IMR-90 (cell line): ENCODE results near the gene TGM2. TPM values are rescaled to one million over a fixed set of nuclear protein-coding genes. Genes with fewer than 3 reads are reported as not detected.

ENCODE experiments used
- ATAC-seq: fragments of 200-7000 bp; cut with Tn5 transposase; 2 replicates; pipeline ENCODE4 v1.9.1; 2020; ENCODE audit warnings: low read depth, mild to moderate bottlenecking, moderate library complexity
- BruUV-seq: library from RNA; stranded (reverse); fragments of 400-500 nt; replicated peaks from 2 replicates; lab custom pipeline; 2021; lab: Mats Ljungman, UMichigan
- CTCF ChIA-PET: fragments of 300-600 bp; formaldehyde crosslinking; extraction: SDS; loops from one replicate; lab custom pipeline; 2021; ENCODE audit warnings: antibody characterized with exemption; lab: Yijun Ruan, JAX
- POLR2A ChIA-PET: fragments of 300-600 bp; sonication (Branson Sonifier 250); formaldehyde crosslinking; loops from one replicate; lab custom pipeline; 2022; ENCODE audit warnings: antibody characterized with exemption; ENCODE audit not compliant: unreplicated experiment; lab: Charles Lee
- DNase-seq: peaks from one replicate; pipeline ENCODE4 v3.0.0; 2013
- H2AFZ ChIP-seq: replicated peaks from 2 replicates; pipeline ENCODE3; 2013; ENCODE audit warnings: low read length, mild to moderate bottlenecking; ENCODE audit not compliant: poor library complexity
- H2AK5ac ChIP-seq: 2 replicates; pipeline ENCODE4 v1.6.1; 2013; ENCODE audit warnings: low read depth, low read length, inconsistent platforms
- H2AK9ac ChIP-seq: replicated peaks from 2 replicates; pipeline ENCODE3; 2013; ENCODE audit warnings: mild to moderate bottlenecking, low read depth, low read length, moderate library complexity; ENCODE audit not compliant: poor library complexity
- H2BK120ac ChIP-seq: 2 replicates; pipeline ENCODE4 v1.6.1; 2013; ENCODE audit warnings: low read depth, low read length, inconsistent platforms
- H2BK15ac ChIP-seq: 3 replicates; pipeline ENCODE4 v1.6.1; 2013; ENCODE audit warnings: low read depth, low read length, inconsistent platforms
- H2BK20ac ChIP-seq: 2 replicates; pipeline ENCODE4 v1.6.1; 2013; ENCODE audit warnings: low read depth, mild to moderate bottlenecking, inconsistent platforms, low read length, moderate library complexity
- H2BK5ac ChIP-seq: 2 replicates; pipeline ENCODE4 v1.6.1; 2013; ENCODE audit warnings: mild to moderate bottlenecking, low read depth, low read length, inconsistent platforms; ENCODE audit not compliant: poor library complexity, severe bottlenecking
- H3K14ac ChIP-seq: replicated peaks from 2 replicates; pipeline ENCODE4 v1.6.1; 2013; ENCODE audit warnings: low read depth, low read length, inconsistent platforms
- H3K18ac ChIP-seq: 2 replicates; pipeline ENCODE4 v1.6.1; 2013; ENCODE audit warnings: low read depth, low read length, control low read depth
- H3K23ac ChIP-seq: 2 replicates; pipeline ENCODE4 v1.6.1; 2013; ENCODE audit warnings: low read depth, low read length, inconsistent platforms
- H3K27ac ChIP-seq: 2 replicates; pipeline ENCODE4 v1.5.1; 2013; ENCODE audit warnings: mild to moderate bottlenecking, control low read depth, low read length; ENCODE audit not compliant: insufficient read depth
- H3K27me3 ChIP-seq: 2 replicates; pipeline ENCODE4 v1.6.1; 2013; ENCODE audit warnings: low read length; ENCODE audit not compliant: control insufficient read depth, insufficient read depth
- H3K36me3 ChIP-seq: 2 replicates; pipeline ENCODE4 v1.6.1; 2013; ENCODE audit warnings: low read length, mixed read lengths; ENCODE audit not compliant: control insufficient read depth, insufficient read depth
- H3K4ac ChIP-seq: 2 replicates; pipeline ENCODE4 v1.6.1; 2013; ENCODE audit warnings: low read depth, low read length, inconsistent platforms
- H3K4me1 ChIP-seq: 2 replicates; pipeline ENCODE4 v1.6.1; 2013; ENCODE audit warnings: low read length, mixed read lengths; ENCODE audit not compliant: control insufficient read depth, insufficient read depth
- H3K4me2 ChIP-seq: 2 replicates; pipeline ENCODE4 v1.6.1; 2013; ENCODE audit warnings: low read depth, mild to moderate bottlenecking, control low read depth, low read length, moderate library complexity
- H3K4me3 ChIP-seq: 2 replicates; pipeline ENCODE4 v1.5.1; 2013; ENCODE audit warnings: low read depth, mild to moderate bottlenecking, control low read depth, low read length, moderate library complexity; ENCODE audit not compliant: insufficient read depth
- H3K56ac ChIP-seq: 2 replicates; pipeline ENCODE4 v1.6.1; 2013; ENCODE audit warnings: low read length, inconsistent platforms; ENCODE audit not compliant: insufficient read depth; ENCODE audit errors: extremely low read depth
- H3K79me1 ChIP-seq, 2 experiments: 2 replicates each; pipeline ENCODE4 v1.6.1; 2013; ENCODE audit warnings: low read length in 2 of 2, inconsistent platforms in 1 of 2, low read depth in 1 of 2
- H3K9ac ChIP-seq: 2 replicates; pipeline ENCODE4 v1.6.1; 2013; ENCODE audit warnings: low read depth, low read length, control low read depth
- H3K9me1 ChIP-seq: 2 replicates; pipeline ENCODE4 v1.6.1; 2013; ENCODE audit warnings: low read length, inconsistent platforms; ENCODE audit not compliant: insufficient read depth
- H3K9me3 ChIP-seq: 2 replicates; pipeline ENCODE4 v1.6.1; 2013; ENCODE audit warnings: low read length; ENCODE audit not compliant: control insufficient read depth, insufficient read depth
- H4K20me1 ChIP-seq: 2 replicates; pipeline ENCODE4 v1.6.1; 2013; ENCODE audit warnings: low read length, inconsistent platforms; ENCODE audit not compliant: insufficient read depth
- H4K5ac ChIP-seq: 2 replicates; pipeline ENCODE4 v1.6.1; 2013; ENCODE audit warnings: mild to moderate bottlenecking, low read depth, low read length, control low read depth
- H4K8ac ChIP-seq, 2 experiments: 2 replicates each; pipeline ENCODE4 v1.6.1; 2013; ENCODE audit warnings: low read depth in 2 of 2, low read length in 2 of 2, control low read depth in 1 of 2, inconsistent platforms in 1 of 2
- H4K91ac ChIP-seq: 2 replicates; pipeline ENCODE4 v1.6.1; 2013; ENCODE audit warnings: low read depth, low read length, inconsistent platforms; ENCODE audit not compliant: insufficient read depth
- BHLHE40 ChIP-seq: fragments of 150-350 bp; IDR thresholded peaks from 2 replicates; pipeline ENCODE4 v1.6.1; 2016; ENCODE audit warnings: mild to moderate bottlenecking, low read depth, low read length
- CEBPB ChIP-seq: IDR thresholded peaks from 2 replicates; pipeline ENCODE4 v1.6.1; 2012; ENCODE audit warnings: low read depth, low read length, improper control_type of control experiment
- CHD1 ChIP-seq: IDR thresholded peaks from 2 replicates; pipeline ENCODE4 v1.6.1; 2012; ENCODE audit warnings: low read depth, low read length, improper control_type of control experiment
- FOS ChIP-seq: fragments of 150-350 bp; IDR thresholded peaks from 2 replicates; pipeline ENCODE4 v1.6.1; 2016; ENCODE audit warnings: low read depth, low read length
- MAFK ChIP-seq: IDR thresholded peaks from 2 replicates; pipeline ENCODE4 v1.6.1; 2012; ENCODE audit warnings: low read depth, low read length, improper control_type of control experiment
- MAZ ChIP-seq: IDR thresholded peaks from 2 replicates; pipeline ENCODE4 v1.6.1; 2012; ENCODE audit warnings: low read depth, mild to moderate bottlenecking, low read length, improper control_type of control experiment, moderate library complexity, borderline replicate concordance
- NFE2L2 ChIP-seq: fragments of 150-350 bp; IDR thresholded peaks from 2 replicates; pipeline ENCODE4 v1.6.1; 2016; ENCODE audit warnings: low read depth, mild to moderate bottlenecking, low read length
- POLR2A ChIP-seq: IDR thresholded peaks from 2 replicates; pipeline ENCODE4 v1.6.1; 2012; ENCODE audit warnings: mild to moderate bottlenecking, low read depth, low read length
- SMC3 ChIP-seq: fragments of 150-350 bp; IDR thresholded peaks from 2 replicates; pipeline ENCODE4 v1.6.1; 2016; ENCODE audit warnings: low read depth, mild to moderate bottlenecking, antibody characterized with exemption, low read length, moderate library complexity
- WGBS, 2 experiments: methylation state at CpG; one replicate each; pipeline versions ENCODE4 v1.1.5 to v1.1.7; 2013; ENCODE audit warnings: missing lambda C conversion rate in 2 of 2; ENCODE audit not compliant: insufficient read length in 1 of 2; ENCODE audit errors: extremely low coverage in 2 of 2; 5-methylcytosine and 5-hydroxymethylcytosine counted together
- dilution Hi-C: fragments of 300-500 bp; cut with HindIII; formaldehyde crosslinking; loops from one replicate; pipeline ENCODE4 v1.14.3; 2018; ENCODE audit warnings: low sequenced_read_pairs; ENCODE audit not compliant: unreplicated experiment
- in situ Hi-C: fragments of 300-500 bp; cut with MboI; formaldehyde crosslinking; loops from 3 replicates; pipeline ENCODE4 v1.14.3; 2019; ENCODE audit warnings: low sequenced_read_pairs, inconsistent platforms, mixed read lengths
- intact Hi-C: fragments of 100-400 bp; cut with micrococcal nuclease; formaldehyde crosslinking; loops from 2 replicates; pipeline ENCODE4 v1.10.0; 2022
- polyA plus RNA-seq, 3 experiments: library from polyadenylated mRNA; depleted of rRNA; stranded (reverse); fragments of >200 nt; gene quantifications; 2 replicates each; pipeline ENCODE4 v1.2.3, GENCODE V29; 2012; ENCODE audit warnings: low replicate concordance in 1 of 3
- total RNA-seq: library from RNA; depleted of rRNA; stranded (reverse); fragments of >200 nt; gene quantifications from 2 replicates; pipeline ENCODE4 v1.2.3, GENCODE V29; 2012
- TF ChIP-seq, protein P1 (sequence below): conservative IDR thresholded peaks from 2 replicates; pipeline ENCODE4 v1.5.1; 2012; ENCODE audit warnings: mild to moderate bottlenecking, low read depth, low read length, improper control_type of control experiment
- TF ChIP-seq, protein P2 (sequence below): fragments of 150-350 bp; IDR thresholded peaks from 2 replicates; pipeline ENCODE4 v1.6.1; 2017; ENCODE audit warnings: mild to moderate bottlenecking, antibody characterized with exemption, low read length, low read depth
- TF ChIP-seq, protein P3 (sequence below): fragments of 150-350 bp; IDR thresholded peaks from 2 replicates; pipeline ENCODE4 v1.6.1; 2016; ENCODE audit warnings: low read depth, mild to moderate bottlenecking, low read length, moderate library complexity, borderline replicate concordance

TGM2 gene
- total and polyA plus RNA-seq, 2 of the 4 experiments (the other 2 are of a cell fraction), result 239 to 268 TPM

DNA sequence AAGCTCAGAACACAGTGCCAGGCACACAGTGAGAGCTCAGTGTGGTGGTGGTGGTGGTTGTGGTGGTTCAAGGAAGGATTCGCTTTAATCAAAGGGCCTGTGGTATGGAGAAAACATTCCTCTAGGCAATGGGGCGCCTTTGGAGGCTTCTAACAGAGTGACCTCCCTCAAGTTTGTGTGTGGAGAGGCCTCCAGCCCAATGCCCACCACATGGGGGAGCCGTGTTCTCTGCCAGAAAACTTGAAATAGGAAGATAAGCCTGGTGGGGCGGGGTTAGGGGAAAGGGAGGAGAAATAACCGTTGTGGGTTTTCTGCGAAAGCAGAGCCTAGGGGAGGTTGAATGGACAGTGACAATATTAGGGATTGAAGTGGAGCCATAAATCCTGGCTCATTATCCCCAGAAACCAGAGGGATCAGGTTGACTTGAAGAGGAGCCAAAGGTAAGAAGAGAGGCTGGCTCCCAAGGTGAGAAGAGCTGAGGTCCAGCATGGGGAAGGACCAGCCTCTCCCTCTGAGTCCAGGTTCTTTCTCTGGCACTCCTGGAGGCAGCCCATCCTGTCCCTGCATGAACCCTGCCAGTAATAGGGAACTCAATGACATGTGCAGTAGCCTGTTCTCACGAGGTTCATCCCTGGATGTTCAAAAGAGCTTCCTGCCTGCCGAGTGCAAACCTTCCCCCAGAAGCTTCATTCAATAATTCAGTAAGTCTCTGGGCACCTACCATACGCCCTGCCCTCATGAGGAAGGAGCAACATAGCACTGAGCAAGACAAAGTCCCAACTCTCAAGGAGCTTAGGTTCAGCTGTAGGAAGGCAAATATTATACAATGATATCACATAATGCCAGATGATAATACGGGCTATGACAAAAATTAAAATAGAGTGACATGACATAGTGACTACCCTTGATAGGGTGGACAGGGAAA is 51.4 kb downstream of the TGM2 start:
- ChIA-PET CTCF (interaction anchor here (1.5 to 1.8 kb wide), 2 partner anchors 20 to 40 kb away, joined by 4 to 5 read pairs; no protein-coding TSS in a partner anchor), POLR2A (interaction anchor here (0.9 kb wide), 1 partner anchor 9 kb away, joined by 4 read pairs; no protein-coding TSS in a partner anchor)
- WGBS, 2 experiments, result 85% methylated on average over 3 of the region's 10 CpGs; no CpG with 5 or more reads in 1 of the 2 experiments
- Histone ChIP-seq H3K27ac (no peak overlapping the region), H3K18ac (peak overlapping the region; percentile 40), H3K27me3 (no peaks in the 10 kb centered on the region), H2BK120ac (peak overlapping the region; percentile 66; the same call in 1 of the 2 replicates), H4K20me1 (no peaks in the 10 kb centered on the region), H2BK5ac (peak overlapping the region; percentile 9), H3K56ac (no peak overlapping the region), H3K14ac (peak overlapping the region; percentile 34), H4K91ac (peak overlapping the region; percentile 41), H2AK9ac (no peak overlapping the region), H2BK15ac (peak overlapping the region; percentile 89), H3K4me2 (no peak overlapping the region), H2BK20ac (peak overlapping the region; percentile 72), H4K8ac (peak overlapping the region; percentile 5 to 56; a peak in 3 of 4 replicates), H3K9ac (no peak overlapping the region), H3K4ac (peak overlapping the region; percentile 76), H3K36me3 (no peaks in the 10 kb centered on the region), H2AK5ac (peak overlapping the region; percentile 93), H3K9me1 (peaks cover 33% of the 10 kb centered on the region), H3K23ac (peak overlapping the region; percentile 40; the same call in 1 of the 2 replicates), H3K4me3 (no peak overlapping the region), H3K9me3 (no peaks in the 10 kb centered on the region), H2AFZ (peak overlapping the region; percentile 7), H3K79me1 (no peaks in the 10 kb centered on the region), H3K4me1 (peaks cover 20% of the 10 kb centered on the region), H4K5ac (0 out of 2 replicates have a peak overlapping the region, but pooled peaks have one; percentile 16)
- no TSS peak for BruUV-seq
- TF ChIP-seq CHD1 (no peak), CEBPB (no peak), BHLHE40 (no peak), MAZ (no peak), FOS (no peak), NFE2L2 (no peak), SMC3 (peak; percentile 14; the same call in 1 of the 2 replicates), MAFK (no peak), POLR2A (no peak)
- TF ChIP-seq, protein P1, sequence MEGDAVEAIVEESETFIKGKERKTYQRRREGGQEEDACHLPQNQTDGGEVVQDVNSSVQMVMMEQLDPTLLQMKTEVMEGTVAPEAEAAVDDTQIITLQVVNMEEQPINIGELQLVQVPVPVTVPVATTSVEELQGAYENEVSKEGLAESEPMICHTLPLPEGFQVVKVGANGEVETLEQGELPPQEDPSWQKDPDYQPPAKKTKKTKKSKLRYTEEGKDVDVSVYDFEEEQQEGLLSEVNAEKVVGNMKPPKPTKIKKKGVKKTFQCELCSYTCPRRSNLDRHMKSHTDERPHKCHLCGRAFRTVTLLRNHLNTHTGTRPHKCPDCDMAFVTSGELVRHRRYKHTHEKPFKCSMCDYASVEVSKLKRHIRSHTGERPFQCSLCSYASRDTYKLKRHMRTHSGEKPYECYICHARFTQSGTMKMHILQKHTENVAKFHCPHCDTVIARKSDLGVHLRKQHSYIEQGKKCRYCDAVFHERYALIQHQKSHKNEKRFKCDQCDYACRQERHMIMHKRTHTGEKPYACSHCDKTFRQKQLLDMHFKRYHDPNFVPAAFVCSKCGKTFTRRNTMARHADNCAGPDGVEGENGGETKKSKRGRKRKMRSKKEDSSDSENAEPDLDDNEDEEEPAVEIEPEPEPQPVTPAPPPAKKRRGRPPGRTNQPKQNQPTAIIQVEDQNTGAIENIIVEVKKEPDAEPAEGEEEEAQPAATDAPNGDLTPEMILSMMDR, result 0 out of 2 replicates have a peak, but pooled peaks have one; percentile 8
- TF ChIP-seq, protein P2, sequence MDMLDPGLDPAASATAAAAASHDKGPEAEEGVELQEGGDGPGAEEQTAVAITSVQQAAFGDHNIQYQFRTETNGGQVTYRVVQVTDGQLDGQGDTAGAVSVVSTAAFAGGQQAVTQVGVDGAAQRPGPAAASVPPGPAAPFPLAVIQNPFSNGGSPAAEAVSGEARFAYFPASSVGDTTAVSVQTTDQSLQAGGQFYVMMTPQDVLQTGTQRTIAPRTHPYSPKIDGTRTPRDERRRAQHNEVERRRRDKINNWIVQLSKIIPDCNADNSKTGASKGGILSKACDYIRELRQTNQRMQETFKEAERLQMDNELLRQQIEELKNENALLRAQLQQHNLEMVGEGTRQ, result no peak
- TF ChIP-seq, protein P3, sequence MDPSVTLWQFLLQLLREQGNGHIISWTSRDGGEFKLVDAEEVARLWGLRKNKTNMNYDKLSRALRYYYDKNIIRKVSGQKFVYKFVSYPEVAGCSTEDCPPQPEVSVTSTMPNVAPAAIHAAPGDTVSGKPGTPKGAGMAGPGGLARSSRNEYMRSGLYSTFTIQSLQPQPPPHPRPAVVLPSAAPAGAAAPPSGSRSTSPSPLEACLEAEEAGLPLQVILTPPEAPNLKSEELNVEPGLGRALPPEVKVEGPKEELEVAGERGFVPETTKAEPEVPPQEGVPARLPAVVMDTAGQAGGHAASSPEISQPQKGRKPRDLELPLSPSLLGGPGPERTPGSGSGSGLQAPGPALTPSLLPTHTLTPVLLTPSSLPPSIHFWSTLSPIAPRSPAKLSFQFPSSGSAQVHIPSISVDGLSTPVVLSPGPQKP, result no peak
- ATAC-seq (no peak), DNase-seq (no peak)
- in situ Hi-C loops, result no loop called here
- dilution Hi-C loops, result no loop called here
- intact Hi-C loops, result no loop called here
